HEK293 (cell line): Measurements from ENCODE around the gene ARG2.

Experiments used
- CTCF ChIA-PET: fragments of 350-600 bp; formaldehyde crosslinking; extraction: SDS; loops from one replicate; lab custom pipeline; 2021; ENCODE audit warnings: antibody characterized with exemption; lab: Yijun Ruan, JAX
- POLR2A ChIA-PET: fragments of 300-600 bp; formaldehyde crosslinking; extraction: SDS; loops from one replicate; lab custom pipeline; 2020; ENCODE audit warnings: antibody characterized with exemption, inconsistent platforms; lab: Yijun Ruan, JAX
- H3K27ac ChIP-seq: fragments of 200-500 bp; sonication (Bioruptor generic); 2 replicates; pipeline ENCODE4 v1.5.1; 2014; ENCODE audit warnings: low read depth, low read length, control low read depth, inconsistent platforms; ENCODE audit errors: extremely low read depth
- H3K36me3 ChIP-seq, 2 experiments: fragments of 200-500 bp in 1 of 2; sonication (Bioruptor generic) in 1 of 2; 1 replicate in 1 of 2; 2 replicates in 1 of 2; pipeline ENCODE4 v1.5.1; 2014 to 2017; ENCODE audit warnings: inconsistent platforms in 2 of 2, low read length in 2 of 2; ENCODE audit not compliant: control insufficient read depth in 2 of 2, insufficient read depth in 1 of 2
- H3K4me1 ChIP-seq: fragments of 200-500 bp; sonication (Bioruptor generic); 2 replicates; pipeline ENCODE4 v1.5.1; 2014; ENCODE audit warnings: mild to moderate bottlenecking, low read length, inconsistent platforms; ENCODE audit not compliant: control insufficient read depth, insufficient read depth
- H3K4me3 ChIP-seq: 2 replicates; pipeline ENCODE4 v1.5.1; 2011; ENCODE audit warnings: low read depth, mild to moderate bottlenecking, control low read depth, low read length, moderate library complexity
- H3K9me3 ChIP-seq: fragments of 200-500 bp; sonication (Bioruptor generic); 2 replicates; pipeline ENCODE4 v1.5.1; 2014; ENCODE audit warnings: low read depth, low read length, inconsistent platforms; ENCODE audit not compliant: control insufficient read depth, insufficient read depth
- GLI2 ChIP-seq: fragments of 450-650 bp; formaldehyde crosslinking; IDR thresholded peaks from 2 replicates; pipeline ENCODE4; 2017; ENCODE audit warnings: missing biosample characterization, missing genetic modification characterization, low read depth, borderline replicate concordance
- GLI4 ChIP-seq: fragments of 450-650 bp; formaldehyde crosslinking; IDR thresholded peaks from 2 replicates; pipeline ENCODE4 v1.5.1; 2016; ENCODE audit warnings: missing biosample characterization, missing genetic modification characterization
- MZF1 ChIP-seq: fragments of 450-650 bp; formaldehyde crosslinking; IDR thresholded peaks from 2 replicates; pipeline ENCODE4 v1.5.1; 2017; ENCODE audit warnings: missing biosample characterization, missing genetic modification characterization, borderline replicate concordance
- TCF7L2 ChIP-seq: IDR thresholded peaks from 2 replicates; pipeline ENCODE4 v1.6.1; 2011; ENCODE audit warnings: low read depth, mild to moderate bottlenecking, inconsistent platforms, low read length, moderate library complexity, borderline replicate concordance
- ZBTB1 ChIP-seq: fragments of 450-650 bp; formaldehyde crosslinking; IDR thresholded peaks from 2 replicates; pipeline ENCODE4 v1.5.1; 2016; ENCODE audit warnings: missing biosample characterization, missing genetic modification characterization
- ZBTB17 ChIP-seq: fragments of 450-650 bp; formaldehyde crosslinking; IDR thresholded peaks from 2 replicates; pipeline ENCODE4 v1.5.1; 2016; ENCODE audit warnings: missing biosample characterization, missing genetic modification characterization
- ZBTB48 ChIP-seq: fragments of 450-650 bp; formaldehyde crosslinking; IDR thresholded peaks from 2 replicates; pipeline ENCODE4 v1.5.1; 2016; ENCODE audit warnings: missing biosample characterization, missing genetic modification characterization
- ZEB2 ChIP-seq: fragments of 450-650 bp; formaldehyde crosslinking; IDR thresholded peaks from 2 replicates; pipeline ENCODE4 v1.5.1; 2016; ENCODE audit warnings: missing biosample characterization, missing genetic modification characterization
- ZFP3 ChIP-seq: fragments of 450-650 bp; formaldehyde crosslinking; IDR thresholded peaks from 2 replicates; pipeline ENCODE4 v1.5.1; 2016; ENCODE audit warnings: low read depth, missing biosample characterization, missing genetic modification characterization
- ZNF133 ChIP-seq: fragments of 450-650 bp; formaldehyde crosslinking; IDR thresholded peaks from 2 replicates; pipeline ENCODE4 v1.5.1; 2016; ENCODE audit warnings: missing biosample characterization, missing genetic modification characterization
- ZNF169 ChIP-seq: fragments of 450-650 bp; formaldehyde crosslinking; IDR thresholded peaks from 2 replicates; pipeline ENCODE4 v1.5.1; 2016; ENCODE audit warnings: missing biosample characterization, missing genetic modification characterization
- ZNF202 ChIP-seq: fragments of 450-650 bp; formaldehyde crosslinking; IDR thresholded peaks from 2 replicates; pipeline ENCODE4 v1.5.1; 2016; ENCODE audit warnings: missing biosample characterization, missing genetic modification characterization, borderline replicate concordance
- ZNF354C ChIP-seq: fragments of 450-650 bp; formaldehyde crosslinking; IDR thresholded peaks from 2 replicates; pipeline ENCODE4 v1.5.1; 2016; ENCODE audit warnings: missing biosample characterization, missing genetic modification characterization, low read depth, borderline replicate concordance
- ZNF558 ChIP-seq: fragments of 450-650 bp; formaldehyde crosslinking; IDR thresholded peaks from 2 replicates; pipeline ENCODE4 v1.5.1; 2016; ENCODE audit warnings: missing biosample characterization, missing genetic modification characterization
- ZNF658 ChIP-seq: fragments of 450-650 bp; formaldehyde crosslinking; IDR thresholded peaks from 2 replicates; pipeline ENCODE4; 2016; ENCODE audit warnings: missing biosample characterization, missing genetic modification characterization
- ZNF670 ChIP-seq: fragments of 450-650 bp; formaldehyde crosslinking; IDR thresholded peaks from 2 replicates; pipeline ENCODE4 v1.5.1; 2016; ENCODE audit warnings: missing biosample characterization, missing genetic modification characterization, low read depth
- ZNF701 ChIP-seq: fragments of 450-650 bp; formaldehyde crosslinking; IDR thresholded peaks from 2 replicates; pipeline ENCODE4 v1.5.1; 2016; ENCODE audit warnings: missing biosample characterization, missing genetic modification characterization
- ZNF837 ChIP-seq: fragments of 450-650 bp; formaldehyde crosslinking; IDR thresholded peaks from 2 replicates; pipeline ENCODE4 v1.5.1; 2016; ENCODE audit warnings: missing biosample characterization, missing genetic modification characterization
- ZNF843 ChIP-seq: fragments of 450-650 bp; formaldehyde crosslinking; IDR thresholded peaks from 2 replicates; pipeline ENCODE4 v1.5.1; 2016; ENCODE audit warnings: missing biosample characterization, missing genetic modification characterization
- ZSCAN16 ChIP-seq: fragments of 450-650 bp; formaldehyde crosslinking; IDR thresholded peaks from 2 replicates; pipeline ENCODE4 v1.5.1; 2016; ENCODE audit warnings: missing biosample characterization, missing genetic modification characterization
- ZSCAN23 ChIP-seq: fragments of 450-650 bp; formaldehyde crosslinking; IDR thresholded peaks from 2 replicates; pipeline ENCODE4 v1.5.1; 2016; ENCODE audit warnings: missing biosample characterization, missing genetic modification characterization
- TF ChIP-seq, protein P1 (sequence below): fragments of 450-650 bp; formaldehyde crosslinking; IDR thresholded peaks from 2 replicates; pipeline ENCODE4 v1.5.0; 2017; ENCODE audit warnings: missing biosample characterization, missing genetic modification characterization, borderline replicate concordance
- TF ChIP-seq, protein P2 (sequence below): fragments of 450-650 bp; formaldehyde crosslinking; IDR thresholded peaks from 2 replicates; pipeline ENCODE4 v1.5.1; 2017; ENCODE audit warnings: missing biosample characterization, mild to moderate bottlenecking, missing genetic modification characterization, moderate library complexity
- TF ChIP-seq, protein P3 (sequence below): fragments of 450-650 bp; formaldehyde crosslinking; IDR thresholded peaks from 2 replicates; pipeline ENCODE4 v1.5.1; 2017; ENCODE audit warnings: missing biosample characterization, missing genetic modification characterization
- TF ChIP-seq, protein P4 (sequence below): fragments of 450-650 bp; formaldehyde crosslinking; IDR thresholded peaks from 2 replicates; pipeline ENCODE4 v1.5.1; 2017; ENCODE audit warnings: missing biosample characterization, missing genetic modification characterization
- TF ChIP-seq, protein P5 (sequence below): sonication (generic); formaldehyde crosslinking; IDR thresholded peaks from 2 replicates; pipeline ENCODE4 v1.8.1; 2022; ENCODE audit warnings: mild to moderate bottlenecking, moderate library complexity, missing genetic modification reagents
- TF ChIP-seq, protein P6 (sequence below): fragments of 450-650 bp; formaldehyde crosslinking; IDR thresholded peaks from 2 replicates; pipeline ENCODE4; 2016; ENCODE audit warnings: missing biosample characterization, missing genetic modification characterization

ARG2 gene

DNA sequence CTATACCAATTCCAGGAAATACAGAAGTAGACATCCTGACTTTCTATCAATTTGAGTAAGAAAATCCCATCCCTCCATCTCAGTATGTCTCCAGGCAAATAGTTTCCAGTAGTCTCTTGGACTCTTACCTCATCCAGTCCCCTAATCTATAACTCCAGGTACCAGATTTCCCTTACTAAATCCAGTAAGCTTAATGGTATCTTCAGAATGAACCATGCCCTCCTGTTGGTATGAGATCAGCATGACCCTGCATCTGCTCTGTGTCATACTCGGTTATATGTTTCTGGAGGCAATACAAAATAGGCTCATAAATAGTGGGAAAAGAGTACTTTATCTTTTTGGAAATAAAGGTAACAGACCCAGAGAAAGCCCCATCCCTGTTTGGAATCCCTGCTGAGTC lies 38.1 kb upstream of the ARG2 start:
- H3K9me3 ChIP-seq: no peaks in the 10 kb centered on the region
- no peaks in the 10 kb centered on the region for H3K4me1 ChIP-seq
- POLR2A ChIA-PET: no interaction called here
- H3K4me3 ChIP-seq: no peak overlapping the region
- peaks cover 3 to 86% of the 10 kb centered on the region in 2 experiments for H3K36me3 ChIP-seq
- H3K27ac ChIP-seq: no peak overlapping the region
- CTCF ChIA-PET: interaction anchor here (0.6 to 8.8 kb wide), 13 partner anchors 10 to 154 kb away, joined by 3 to 131 read pairs (median 4); partner anchors contain the start of genes PIGH and RDH12
- no peak for TF ChIP-seq ZSCAN16 (tag by site-specific recombination)
- no peak for TF ChIP-seq ZNF133
- TF ChIP-seq ZBTB17: no peak
- no peak for TF ChIP-seq ZBTB1 (tag by site-specific recombination)
- TF ChIP-seq, protein P1, sequence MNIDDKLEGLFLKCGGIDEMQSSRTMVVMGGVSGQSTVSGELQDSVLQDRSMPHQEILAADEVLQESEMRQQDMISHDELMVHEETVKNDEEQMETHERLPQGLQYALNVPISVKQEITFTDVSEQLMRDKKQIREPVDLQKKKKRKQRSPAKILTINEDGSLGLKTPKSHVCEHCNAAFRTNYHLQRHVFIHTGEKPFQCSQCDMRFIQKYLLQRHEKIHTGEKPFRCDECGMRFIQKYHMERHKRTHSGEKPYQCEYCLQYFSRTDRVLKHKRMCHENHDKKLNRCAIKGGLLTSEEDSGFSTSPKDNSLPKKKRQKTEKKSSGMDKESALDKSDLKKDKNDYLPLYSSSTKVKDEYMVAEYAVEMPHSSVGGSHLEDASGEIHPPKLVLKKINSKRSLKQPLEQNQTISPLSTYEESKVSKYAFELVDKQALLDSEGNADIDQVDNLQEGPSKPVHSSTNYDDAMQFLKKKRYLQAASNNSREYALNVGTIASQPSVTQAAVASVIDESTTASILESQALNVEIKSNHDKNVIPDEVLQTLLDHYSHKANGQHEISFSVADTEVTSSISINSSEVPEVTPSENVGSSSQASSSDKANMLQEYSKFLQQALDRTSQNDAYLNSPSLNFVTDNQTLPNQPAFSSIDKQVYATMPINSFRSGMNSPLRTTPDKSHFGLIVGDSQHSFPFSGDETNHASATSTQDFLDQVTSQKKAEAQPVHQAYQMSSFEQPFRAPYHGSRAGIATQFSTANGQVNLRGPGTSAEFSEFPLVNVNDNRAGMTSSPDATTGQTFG: no peak
- no peak for TF ChIP-seq ZNF354C (tag by site-specific recombination)
- no peak for TF ChIP-seq ZNF558 (tag by site-specific recombination)
- no peak for TF ChIP-seq GLI4
- TF ChIP-seq ZNF169 (tag by site-specific recombination): no peak
- TF ChIP-seq TCF7L2: no peak
- TF ChIP-seq, protein P2, sequence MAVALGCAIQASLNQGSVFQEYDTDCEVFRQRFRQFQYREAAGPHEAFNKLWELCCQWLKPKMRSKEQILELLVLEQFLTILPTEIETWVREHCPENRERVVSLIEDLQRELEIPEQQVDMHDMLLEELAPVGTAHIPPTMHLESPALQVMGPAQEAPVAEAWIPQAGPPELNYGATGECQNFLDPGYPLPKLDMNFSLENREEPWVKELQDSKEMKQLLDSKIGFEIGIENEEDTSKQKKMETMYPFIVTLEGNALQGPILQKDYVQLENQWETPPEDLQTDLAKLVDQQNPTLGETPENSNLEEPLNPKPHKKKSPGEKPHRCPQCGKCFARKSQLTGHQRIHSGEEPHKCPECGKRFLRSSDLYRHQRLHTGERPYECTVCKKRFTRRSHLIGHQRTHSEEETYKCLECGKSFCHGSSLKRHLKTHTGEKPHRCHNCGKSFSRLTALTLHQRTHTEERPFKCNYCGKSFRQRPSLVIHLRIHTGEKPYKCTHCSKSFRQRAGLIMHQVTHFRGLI (tag by site-specific recombination): no peak
- no peak for TF ChIP-seq GLI2 (tag by site-specific recombination)
- no peak for TF ChIP-seq ZNF202 (tag by site-specific recombination)
- TF ChIP-seq ZNF658 (tag by site-specific recombination): no peak
- TF ChIP-seq, protein P3, sequence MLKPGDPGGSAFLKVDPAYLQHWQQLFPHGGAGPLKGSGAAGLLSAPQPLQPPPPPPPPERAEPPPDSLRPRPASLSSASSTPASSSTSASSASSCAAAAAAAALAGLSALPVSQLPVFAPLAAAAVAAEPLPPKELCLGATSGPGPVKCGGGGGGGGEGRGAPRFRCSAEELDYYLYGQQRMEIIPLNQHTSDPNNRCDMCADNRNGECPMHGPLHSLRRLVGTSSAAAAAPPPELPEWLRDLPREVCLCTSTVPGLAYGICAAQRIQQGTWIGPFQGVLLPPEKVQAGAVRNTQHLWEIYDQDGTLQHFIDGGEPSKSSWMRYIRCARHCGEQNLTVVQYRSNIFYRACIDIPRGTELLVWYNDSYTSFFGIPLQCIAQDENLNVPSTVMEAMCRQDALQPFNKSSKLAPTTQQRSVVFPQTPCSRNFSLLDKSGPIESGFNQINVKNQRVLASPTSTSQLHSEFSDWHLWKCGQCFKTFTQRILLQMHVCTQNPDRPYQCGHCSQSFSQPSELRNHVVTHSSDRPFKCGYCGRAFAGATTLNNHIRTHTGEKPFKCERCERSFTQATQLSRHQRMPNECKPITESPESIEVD: no peak
- no peak for TF ChIP-seq ZNF670 (tag by site-specific recombination)
- no peak for TF ChIP-seq ZBTB48 (tag by site-specific recombination)
- TF ChIP-seq MZF1 (tag by site-specific recombination): no peak
- no peak for TF ChIP-seq ZNF843 (tag by site-specific recombination)

DNA sequence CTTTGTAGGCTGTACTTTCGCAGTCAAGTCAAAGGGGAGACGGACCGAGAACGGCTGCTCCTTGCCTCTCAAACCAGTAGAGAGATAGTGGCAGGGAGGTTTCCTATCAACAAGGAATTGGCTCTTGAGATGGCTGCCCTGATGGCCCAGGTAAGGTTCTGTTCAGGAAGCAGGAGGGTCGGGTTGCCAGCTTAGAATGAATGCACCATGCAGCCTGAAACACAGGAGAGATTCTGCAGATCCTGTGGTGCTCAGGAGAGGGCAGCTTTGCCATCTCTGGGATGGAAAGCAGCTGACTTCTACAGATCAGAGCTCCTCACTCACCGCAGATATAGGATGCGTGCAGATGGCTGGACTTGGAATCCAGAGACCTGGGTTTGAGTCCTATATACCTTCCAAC lies 37.7 kb upstream of the ARG2 start:
- H3K36me3 ChIP-seq: peaks cover 3 to 86% of the 10 kb centered on the region in 2 experiments
- no peak overlapping the region for H3K4me3 ChIP-seq
- ChIA-PET POLR2A (no interaction called here), CTCF (interaction anchor here (0.6 to 8.8 kb wide), 11 partner anchors 11 to 154 kb away, joined by 3 to 131 read pairs (median 8); partner anchors contain the start of genes PIGH and RDH12)
- H3K4me1 ChIP-seq: no peaks in the 10 kb centered on the region
- no peaks in the 10 kb centered on the region for H3K9me3 ChIP-seq
- no peak overlapping the region for H3K27ac ChIP-seq
- no peak for TF ChIP-seq ZFP3
- TF ChIP-seq ZEB2 (tag by site-specific recombination): no peak
- no peak for TF ChIP-seq ZNF837 (tag by site-specific recombination)
- no peak for TF ChIP-seq ZNF701 (tag by site-specific recombination)
- TF ChIP-seq ZSCAN23 (tag by site-specific recombination): no peak
- no peak for TF ChIP-seq GLI2 (tag by site-specific recombination)
- TF ChIP-seq, protein P4, sequence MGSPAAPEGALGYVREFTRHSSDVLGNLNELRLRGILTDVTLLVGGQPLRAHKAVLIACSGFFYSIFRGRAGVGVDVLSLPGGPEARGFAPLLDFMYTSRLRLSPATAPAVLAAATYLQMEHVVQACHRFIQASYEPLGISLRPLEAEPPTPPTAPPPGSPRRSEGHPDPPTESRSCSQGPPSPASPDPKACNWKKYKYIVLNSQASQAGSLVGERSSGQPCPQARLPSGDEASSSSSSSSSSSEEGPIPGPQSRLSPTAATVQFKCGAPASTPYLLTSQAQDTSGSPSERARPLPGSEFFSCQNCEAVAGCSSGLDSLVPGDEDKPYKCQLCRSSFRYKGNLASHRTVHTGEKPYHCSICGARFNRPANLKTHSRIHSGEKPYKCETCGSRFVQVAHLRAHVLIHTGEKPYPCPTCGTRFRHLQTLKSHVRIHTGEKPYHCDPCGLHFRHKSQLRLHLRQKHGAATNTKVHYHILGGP: no peak
- TF ChIP-seq, protein P5, sequence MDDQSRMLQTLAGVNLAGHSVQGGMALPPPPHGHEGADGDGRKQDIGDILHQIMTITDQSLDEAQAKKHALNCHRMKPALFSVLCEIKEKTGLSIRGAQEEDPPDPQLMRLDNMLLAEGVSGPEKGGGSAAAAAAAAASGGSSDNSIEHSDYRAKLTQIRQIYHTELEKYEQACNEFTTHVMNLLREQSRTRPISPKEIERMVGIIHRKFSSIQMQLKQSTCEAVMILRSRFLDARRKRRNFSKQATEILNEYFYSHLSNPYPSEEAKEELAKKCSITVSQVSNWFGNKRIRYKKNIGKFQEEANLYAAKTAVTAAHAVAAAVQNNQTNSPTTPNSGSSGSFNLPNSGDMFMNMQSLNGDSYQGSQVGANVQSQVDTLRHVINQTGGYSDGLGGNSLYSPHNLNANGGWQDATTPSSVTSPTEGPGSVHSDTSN: no peak
- TF ChIP-seq, protein P6, sequence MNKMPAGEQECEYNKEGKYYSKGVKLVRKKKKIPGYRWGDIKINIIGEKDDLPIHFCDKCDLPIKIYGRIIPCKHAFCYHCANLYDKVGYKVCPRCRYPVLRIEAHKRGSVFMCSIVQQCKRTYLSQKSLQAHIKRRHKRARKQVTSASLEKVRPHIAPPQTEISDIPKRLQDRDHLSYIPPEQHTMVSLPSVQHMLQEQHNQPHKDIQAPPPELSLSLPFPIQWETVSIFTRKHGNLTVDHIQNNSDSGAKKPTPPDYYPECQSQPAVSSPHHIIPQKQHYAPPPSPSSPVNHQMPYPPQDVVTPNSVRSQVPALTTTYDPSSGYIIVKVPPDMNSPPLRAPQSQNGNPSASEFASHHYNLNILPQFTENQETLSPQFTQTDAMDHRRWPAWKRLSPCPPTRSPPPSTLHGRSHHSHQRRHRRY (tag by site-specific recombination): no peak
